ENCODE results near the gene NELL2. TPM values are rescaled to one million over a fixed set of nuclear protein-coding genes. Genes with fewer than 3 reads are reported as not detected.

Gene NELL2
- total RNA-seq, 1 experiment from 2014 or later, result 32.7 TPM

- Histone ChIP-seq H3T11ph (ENCODE audit: low read length) (no peak overlapping the region), H4K20me1 (ENCODE audit: control insufficient read depth, insufficient read depth, insufficient read length) (no peaks in the 10 kb centered on the region), H2BK120ac (ENCODE audit: low read depth, low read length, poor library complexity, severe bottlenecking) (no peak overlapping the region), H3K4me1 (ENCODE audit: insufficient read depth, low read length) (no peaks in the 10 kb centered on the region), H3K56ac (ENCODE audit: insufficient read length, low read depth, low read length) (no peak overlapping the region), H3K4ac (ENCODE audit: low read depth, low read length) (no peak overlapping the region), H2BK12ac (ENCODE audit: insufficient read length, low read depth, low read length) (no peak overlapping the region), H2BK5ac (ENCODE audit: insufficient read length, low read length) (no peak overlapping the region), H2BK20ac (ENCODE audit: low read depth, low read length, poor library complexity, severe bottlenecking) (no peak overlapping the region), H2BK15ac (ENCODE audit: low read depth, low read length) (no peak overlapping the region), H3K79me1 (ENCODE audit: insufficient read depth, low read depth, low read length, poor library complexity, severe bottlenecking) (no peaks in the 10 kb centered on the region), H3K4me2 (ENCODE audit: insufficient read depth, insufficient read length, low read length) (no peak overlapping the region), H3K27me3 (ENCODE audit: insufficient read depth, low read length) (no peaks in the 10 kb centered on the region), H4K91ac (ENCODE audit: insufficient read length, low read depth, low read length) (no peak overlapping the region), H2AK5ac (ENCODE audit: insufficient read length, low read length) (no peak overlapping the region), H3K18ac (ENCODE audit: insufficient read length, low read depth, low read length) (no peak overlapping the region), H2AFZ (ENCODE audit: low read length) (no peak overlapping the region), H3K14ac (ENCODE audit: insufficient read depth, low read length) (no peak overlapping the region), H3K23me2 (ENCODE audit: insufficient read length, low read depth, low read length, poor library complexity, severe bottlenecking) (no peaks in the 10 kb centered on the region), H3K79me2 (ENCODE audit: insufficient read depth, low read length) (no peaks in the 10 kb centered on the region), H3K27ac (ENCODE audit: insufficient read length, low read depth, low read length) (no peak overlapping the region), H3K9me3 (ENCODE audit: control insufficient read depth, low read depth, low read length) (no peaks in the 10 kb centered on the region), H3K9ac (ENCODE audit: extremely low read depth, insufficient read length, low read length) (no peak overlapping the region), H4K8ac (replicated peaks; ENCODE audit: insufficient read length, low read depth, low read length) (no peak overlapping the region), H4K5ac (ENCODE audit: insufficient read length, low read depth, low read length) (no peak overlapping the region), H3K23ac (ENCODE audit: insufficient read length, low read depth, low read length) (no peak overlapping the region)
- no CpG with 5 or more reads among the region's 4 CpGs for WGBS (ENCODE audit: extremely low coverage, insufficient read length, low lambda C conversion rate)
- Mint-ChIP-seq H3K4me3 (no peak overlapping the region), H3K4me1 (peaks cover 4 to 5% of the 10 kb centered on the region in 2 experiments), H3K36me3 (ENCODE audit: insufficient read depth in 1 of 3, low read depth in 3 of 3) (no peaks in the 10 kb centered on the region), H3K27ac (no peak overlapping the region), H3K9me3 (no peaks in the 10 kb centered on the region), H3K27me3 (ENCODE audit: low read depth) (no peaks in the 10 kb centered on the region)
- no peak for DNase-seq
- TF ChIP-seq CTCF (conservative IDR thresholded peaks at IDR 0.05), result no peak
Measured at GRCh38 chr12:44510076-44510475, 366.0 kb downstream of the NELL2 start.

All from H9 (cell line).